Amygdala (tissue), 56 donors: ENCODE data around the gene C5orf52.
"Not testable (repeated sequence)": the region's sequence is repeated elsewhere in the genome, so short reads cannot be mapped to it uniquely, and the experiment has no call there.

Source experiments
- DNase-seq, 56 donors: peaks; one replicate each; lab custom pipeline; 2025; lab: John Stamatoyannopoulos, UW

Gene C5orf52

GRCh38 chr5:157719245-157719644, 47.9 kb downstream of the C5orf52 start:
- DNase-seq: no peak

- DNase-seq: no peak
Measured at GRCh38 chr5:157721159-157721558, 49.8 kb downstream of the C5orf52 start.

GRCh38 chr5:157722895-157723294, 51.6 kb downstream of the C5orf52 start:
- DNase-seq: not testable (repeated sequence)

DNA sequence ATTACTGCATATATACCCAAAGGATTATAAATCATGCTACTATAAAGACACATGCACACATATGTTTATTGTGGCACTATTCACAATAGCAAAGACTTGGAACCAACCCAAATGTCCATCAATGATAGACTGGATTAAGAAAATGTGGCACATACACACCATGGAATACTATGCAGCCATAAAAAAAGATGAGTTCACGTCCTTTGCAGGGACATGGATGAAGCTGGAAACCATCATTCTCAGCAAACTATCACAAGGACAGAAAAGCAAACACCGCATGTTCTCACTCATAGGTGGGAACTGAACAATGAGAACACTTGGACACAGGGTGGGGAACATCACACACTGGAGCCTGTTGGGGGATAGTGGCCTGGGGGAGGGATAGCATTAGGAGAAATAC, 55.3 kb downstream of the C5orf52 start:
- DNase-seq: not testable (repeated sequence)

DNA sequence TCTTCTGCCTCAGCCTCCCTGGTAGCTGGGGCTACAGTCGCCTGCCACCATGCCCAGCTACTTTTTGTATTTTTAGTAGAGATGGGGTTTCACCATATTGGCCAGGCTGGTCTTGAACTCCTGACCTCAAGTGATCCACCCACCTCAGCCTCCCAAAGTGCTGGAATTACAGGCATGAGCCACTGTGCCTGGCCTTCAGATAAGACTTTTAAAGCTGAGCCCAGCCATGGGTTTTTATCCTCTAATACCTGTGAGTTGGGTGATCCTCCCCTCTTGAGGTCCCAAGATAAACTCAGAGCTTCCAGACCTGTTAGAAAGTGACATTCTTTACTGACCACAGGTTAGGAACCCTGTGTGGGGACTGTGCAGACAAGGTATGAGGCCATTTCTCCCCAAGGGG, 56.5 kb downstream of the C5orf52 start:
- not testable (repeated sequence) for DNase-seq
